Activated naive CD4-positive, alpha-beta T cell treated with anti-CD3 and anti-CD28 coated beads, Interleukin-2, amount 10 ng/mL, durations not matched to agents 5 hours and 36 hours (primary cell): ENCODE data around the gene TFF3. TPM values are rescaled to one million over a fixed set of nuclear protein-coding genes. Genes with fewer than 3 reads are reported as not detected.

ENCODE experiments used
- total RNA-seq, 2 experiments: library from RNA; stranded (reverse); gene quantifications; one replicate each; pipeline ENCODE4 v1.2.3, GENCODE V29; 2021

TFF3 gene, protein sequence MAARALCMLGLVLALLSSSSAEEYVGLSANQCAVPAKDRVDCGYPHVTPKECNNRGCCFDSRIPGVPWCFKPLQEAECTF
- not detected for total RNA-seq

DNA sequence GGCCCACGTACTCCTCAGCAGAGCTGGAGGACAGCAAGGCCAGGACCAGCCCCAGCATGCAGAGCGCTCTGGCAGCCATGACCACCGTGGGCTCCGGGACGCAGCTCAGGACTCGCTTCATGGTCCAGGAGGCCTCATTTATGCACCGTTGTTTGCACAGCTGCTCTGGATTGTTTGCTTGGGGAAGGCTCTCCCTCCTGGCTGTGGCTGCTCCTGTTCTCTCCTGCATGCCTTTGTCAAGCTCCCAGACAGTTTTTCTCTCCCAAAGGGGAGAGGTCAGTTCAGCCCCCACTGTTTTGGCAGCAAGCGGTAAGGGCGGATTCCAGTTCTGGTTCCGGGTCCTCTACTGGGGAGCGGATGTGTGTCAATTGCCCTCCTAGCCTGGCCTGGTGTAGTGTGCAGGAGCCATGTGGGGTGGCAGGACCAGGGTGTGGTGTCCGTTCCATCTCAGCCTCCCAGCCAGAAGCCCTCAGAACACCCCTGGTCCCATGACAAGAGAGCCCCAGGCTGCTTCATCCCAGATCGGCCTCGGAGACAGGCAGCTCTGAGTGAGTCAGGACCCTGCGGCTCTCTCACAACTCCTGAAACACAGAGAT is at the start of gene TFF3:
TFF3 (minus strand) TSS at position 114 of the 596 bp plus-strand sequence; CDS start at position 79, 35 bp downstream.

DNA sequence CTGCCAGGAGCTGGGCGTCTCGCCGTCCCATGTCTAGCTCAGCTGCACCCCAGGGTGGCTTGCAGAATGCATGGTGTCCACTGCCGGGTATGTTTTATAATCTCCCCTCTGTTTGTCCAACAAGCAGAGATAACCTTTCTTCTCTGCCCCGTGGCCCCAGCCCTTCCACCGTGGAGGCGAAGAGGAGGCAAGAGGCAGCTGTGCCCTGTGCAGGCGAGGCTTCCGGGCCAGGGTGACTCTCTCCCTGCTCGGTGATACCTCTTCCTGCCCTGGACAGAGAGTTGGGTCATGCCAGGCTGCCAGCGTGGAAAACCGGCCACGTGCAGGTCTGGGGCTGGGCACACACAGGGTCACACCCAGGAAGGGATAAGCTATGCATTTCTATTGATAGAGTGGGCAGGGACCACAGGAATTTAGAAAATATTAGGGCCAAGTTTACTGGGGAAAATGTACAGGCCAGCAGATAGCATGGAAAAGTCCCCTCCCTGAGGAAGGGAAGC is 35.8 kb upstream of the TFF3 start, which contains the start of gene TFF2:
TFF2 (minus strand) TSS at position 68 of the 500 bp plus-strand sequence; CDS start at position 31, 37 bp downstream.

Other genes with a start within 250 kb of the TFF3 start
- under 1 TPM; 0.19 to 0.20 TPM for gene UMODL1, start 244.1 kb downstream of the TFF3 start, total RNA-seq
- 10 to 100 TPM; 14.0 to 16.3 TPM for gene ABCG1, start 96.3 kb downstream of the TFF3 start, total RNA-seq
- not detected for gene TFF2, start 35.6 kb upstream of the TFF3 start, total RNA-seq
- not detected for gene TFF1, start 51.1 kb upstream of the TFF3 start, total RNA-seq
- gene TMPRSS3, start 80.6 kb upstream of the TFF3 start, total RNA-seq: 1 to 10 TPM; 5.1 to 5.2 TPM
- 10 to 100 TPM; 71.5 to 72.4 TPM for gene UBASH3A, start 88.5 kb upstream of the TFF3 start, total RNA-seq
- gene RSPH1, start 180.8 kb upstream of the TFF3 start, total RNA-seq: not detected
- gene SLC37A1, start 198.4 kb upstream of the TFF3 start, total RNA-seq: 10 to 100 TPM; 21.1 to 23.2 TPM